Spleen (tissue), 7 donors: ENCODE measurements around the gene PUS10.

Experiments used
- POLR2AphosphoS5 ChIP-seq, 3 donors: sonication (generic); formaldehyde crosslinking; IDR thresholded peaks; one replicate each; pipeline ENCODE4 v1.5.1; 2017; ENCODE audit warnings: antibody characterized with exemption in 3 of 3
- TF ChIP-seq, protein P1 (sequence below), 11 experiments: fragments of 200-600 bp in 7 of 11; fragments of 450-650 bp in 4 of 11; sonication (generic) in 4 of 11; IDR thresholded peaks in 8 of 11; conservative IDR thresholded peaks in 3 of 11; 1 replicate in 7 of 11; 2 replicates in 4 of 11; pipeline versions ENCODE4 v1.4.0 to v1.8.0; 2016 to 2021; ENCODE audit warnings: antibody characterized with exemption in 11 of 11, inconsistent platforms in 4 of 11, mild to moderate bottlenecking in 1 of 11
- donor health status: DM: no; HTN: no; CAD: no; lungs with moderate emphysema.
- donor health status: DM: no; HTN: no; CAD: no.
- donor health status: DM: no; HTN: no; CAD: no.

DNA sequence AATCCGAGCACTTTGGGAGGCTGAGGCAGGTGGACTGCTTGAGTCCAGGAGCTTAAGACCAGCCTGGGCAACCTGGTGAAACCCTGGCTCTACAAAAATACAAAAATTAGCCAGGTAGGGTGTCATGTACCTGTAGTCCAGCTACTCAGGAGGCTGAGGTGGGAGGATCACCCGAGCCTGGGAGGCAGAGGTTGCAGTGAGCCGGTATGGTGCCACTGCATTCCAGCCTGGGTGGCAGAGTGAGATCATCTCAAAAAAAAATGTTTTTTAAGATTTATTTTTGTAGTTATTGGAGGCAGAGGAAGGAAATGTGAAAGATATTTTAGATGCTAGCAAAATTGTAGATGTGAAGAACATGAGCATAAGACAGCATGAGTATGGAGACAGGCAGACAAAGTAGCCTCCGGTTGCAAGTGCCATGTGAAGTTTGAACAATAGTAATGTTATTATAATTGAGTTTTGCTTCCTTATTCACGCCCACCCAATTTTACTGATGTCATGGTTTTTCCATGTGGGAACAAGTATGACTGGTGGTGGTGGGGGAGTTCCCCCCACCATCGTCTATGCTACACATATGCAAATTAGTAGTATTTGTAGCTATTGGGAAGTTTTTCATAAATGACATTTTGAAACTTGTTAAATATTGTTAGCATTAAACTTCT is 118.7 kb downstream of the PUS10 start:
- TF ChIP-seq, protein P1, sequence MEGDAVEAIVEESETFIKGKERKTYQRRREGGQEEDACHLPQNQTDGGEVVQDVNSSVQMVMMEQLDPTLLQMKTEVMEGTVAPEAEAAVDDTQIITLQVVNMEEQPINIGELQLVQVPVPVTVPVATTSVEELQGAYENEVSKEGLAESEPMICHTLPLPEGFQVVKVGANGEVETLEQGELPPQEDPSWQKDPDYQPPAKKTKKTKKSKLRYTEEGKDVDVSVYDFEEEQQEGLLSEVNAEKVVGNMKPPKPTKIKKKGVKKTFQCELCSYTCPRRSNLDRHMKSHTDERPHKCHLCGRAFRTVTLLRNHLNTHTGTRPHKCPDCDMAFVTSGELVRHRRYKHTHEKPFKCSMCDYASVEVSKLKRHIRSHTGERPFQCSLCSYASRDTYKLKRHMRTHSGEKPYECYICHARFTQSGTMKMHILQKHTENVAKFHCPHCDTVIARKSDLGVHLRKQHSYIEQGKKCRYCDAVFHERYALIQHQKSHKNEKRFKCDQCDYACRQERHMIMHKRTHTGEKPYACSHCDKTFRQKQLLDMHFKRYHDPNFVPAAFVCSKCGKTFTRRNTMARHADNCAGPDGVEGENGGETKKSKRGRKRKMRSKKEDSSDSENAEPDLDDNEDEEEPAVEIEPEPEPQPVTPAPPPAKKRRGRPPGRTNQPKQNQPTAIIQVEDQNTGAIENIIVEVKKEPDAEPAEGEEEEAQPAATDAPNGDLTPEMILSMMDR (IDR thresholded peaks at IDR 0.05 in 8 of 11, conservative IDR thresholded peaks at IDR 0.05 in 3 of 11), result no peak
- peak in 1 of 3 donors; percentile 38 for TF ChIP-seq POLR2AphosphoS5 (IDR thresholded peaks at IDR 0.05)
